Type B pancreatic cell (in vitro differentiated cells): ENCODE data around the gene TAL2. TPM values are rescaled to one million over a fixed set of nuclear protein-coding genes. Genes with fewer than 3 reads are reported as not detected.
A peak's percentile ranks its signal among the peaks of the same experiment; 100 is the strongest.

Experiments used
- DNase-seq: peaks from one replicate; pipeline ENCODE4 v3.0.0; 2021; ENCODE audit warnings: mixed read lengths; ENCODE audit not compliant: unreplicated experiment; ENCODE audit errors: extremely low spot score
- H3K27ac Mint-ChIP-seq: 2 replicates; pipeline ENCODE4 v1.8.0; 2021; ENCODE audit warnings: mild to moderate bottlenecking, mixed read lengths
- H3K27me3 Mint-ChIP-seq: 2 replicates; pipeline ENCODE4 v1.8.0; 2021; ENCODE audit warnings: mixed read lengths
- H3K36me3 Mint-ChIP-seq: 2 replicates; pipeline ENCODE4 v1.8.0; 2021; ENCODE audit warnings: mixed read lengths
- H3K4me1 Mint-ChIP-seq: one replicate; pipeline ENCODE4 v1.8.0; 2021; ENCODE audit warnings: mixed read lengths; ENCODE audit not compliant: unreplicated experiment
- H3K4me3 Mint-ChIP-seq: 2 replicates; pipeline ENCODE4 v1.8.0; 2021; ENCODE audit warnings: mild to moderate bottlenecking, mixed read lengths
- H3K9me3 Mint-ChIP-seq: 2 replicates; pipeline ENCODE4 v1.8.0; 2021; ENCODE audit warnings: mixed read lengths
- CTCF ChIP-seq: fragments of 200-600 bp; sonication (generic); conservative IDR thresholded peaks from 2 replicates; pipeline ENCODE4 v1.5.0; 2021; ENCODE audit warnings: antibody characterized with exemption, mild to moderate bottlenecking
- total RNA-seq: library from RNA; stranded (reverse); gene quantifications from 2 replicates; pipeline ENCODE4 v1.2.1, GENCODE V29; 2021; ENCODE audit warnings: low replicate concordance

TAL2 gene
- total RNA-seq, 1 donor from 2014 or later = 0.65 TPM

GRCh38 chr9:105636331-105636730 is 25.9 kb upstream of the TAL2 start:
- DNase-seq = no peak
- no peak for TF ChIP-seq CTCF
- Mint-ChIP-seq H3K4me3 (no peak overlapping the region), H3K27ac (no peak overlapping the region), H3K9me3 (no peaks in the 10 kb centered on the region), H3K4me1 (no peaks in the 10 kb centered on the region), H3K27me3 (no peaks in the 10 kb centered on the region), H3K36me3 (peaks cover 9% of the 10 kb centered on the region)

- TF ChIP-seq CTCF = peak; percentile 73
- H3K27me3 Mint-ChIP-seq = no peaks in the 10 kb centered on the region
Measured at GRCh38 chr9:105637787-105638395, 24.4 kb upstream of the TAL2 start.

GRCh38 chr9:105639936-105640335 is 22.3 kb upstream of the TAL2 start:
- Mint-ChIP-seq H3K9me3 (peaks cover 4% of the 10 kb centered on the region), H3K27me3 (no peaks in the 10 kb centered on the region), H3K36me3 (peaks cover 15% of the 10 kb centered on the region), H3K4me3 (no peak overlapping the region), H3K27ac (no peak overlapping the region), H3K4me1 (no peaks in the 10 kb centered on the region)
- DNase-seq = no peak
- no peak for TF ChIP-seq CTCF

More at GRCh38 chr9:105637787-105638395, 24.4 kb upstream of the TAL2 start:
- Mint-ChIP-seq H3K27ac (no peak overlapping the region), H3K9me3 (peaks cover 3% of the 10 kb centered on the region), H3K4me1 (no peaks in the 10 kb centered on the region), H3K36me3 (peaks cover 14% of the 10 kb centered on the region), H3K4me3 (no peak overlapping the region)
- DNase-seq = no peak

- Mint-ChIP-seq H3K4me3 (no peak overlapping the region), H3K4me1 (no peaks in the 10 kb centered on the region), H3K27me3 (no peaks in the 10 kb centered on the region), H3K36me3 (peaks cover 10% of the 10 kb centered on the region), H3K9me3 (peaks cover 4% of the 10 kb centered on the region), H3K27ac (no peak overlapping the region)
- no peak for TF ChIP-seq CTCF
- DNase-seq = no peak
Measured at GRCh38 chr9:105643795-105644194, 18.5 kb upstream of the TAL2 start.

- no peak for DNase-seq
- no peak for TF ChIP-seq CTCF
Measured at GRCh38 chr9:105646879-105647594, 15.2 kb upstream of the TAL2 start.

More at GRCh38 chr9:105646879-105647594, 15.2 kb upstream of the TAL2 start:
- H3K4me1 Mint-ChIP-seq = no peaks in the 10 kb centered on the region
- H3K27me3 Mint-ChIP-seq = peaks cover 6% of the 10 kb centered on the region
- H3K9me3 Mint-ChIP-seq = peaks cover 4% of the 10 kb centered on the region
- H3K4me3 Mint-ChIP-seq = no peak overlapping the region
- H3K27ac Mint-ChIP-seq = no peak overlapping the region
- peaks cover 5% of the 10 kb centered on the region for H3K36me3 Mint-ChIP-seq
